NCI-H2171 treated with DMSO at 0.1 percent for 48 hours (cell line): Measurements from ENCODE around the gene CNTN5.
A peak's percentile ranks its signal among the peaks of the same experiment; 100 is the strongest.
"Not testable (repeated sequence)": the region's sequence is repeated elsewhere in the genome, so short reads cannot be mapped to it uniquely, and the experiment has no call there.

Experiments used
- DNase-seq: peaks from one replicate; lab custom pipeline; 2025; lab: John Stamatoyannopoulos, UW

CNTN5 gene

GRCh38 chr11:99275521-99275920 lies 254.8 kb downstream of the CNTN5 start:
- DNase-seq: peak; percentile 41

- DNase-seq: peak; percentile 36
Measured at GRCh38 chr11:99277281-99277680, 256.5 kb downstream of the CNTN5 start.

- no peak for DNase-seq
Measured at GRCh38 chr11:99279266-99279665, 258.5 kb downstream of the CNTN5 start.

GRCh38 chr11:99281331-99281730 lies 260.6 kb downstream of the CNTN5 start:
- no peak for DNase-seq

DNA sequence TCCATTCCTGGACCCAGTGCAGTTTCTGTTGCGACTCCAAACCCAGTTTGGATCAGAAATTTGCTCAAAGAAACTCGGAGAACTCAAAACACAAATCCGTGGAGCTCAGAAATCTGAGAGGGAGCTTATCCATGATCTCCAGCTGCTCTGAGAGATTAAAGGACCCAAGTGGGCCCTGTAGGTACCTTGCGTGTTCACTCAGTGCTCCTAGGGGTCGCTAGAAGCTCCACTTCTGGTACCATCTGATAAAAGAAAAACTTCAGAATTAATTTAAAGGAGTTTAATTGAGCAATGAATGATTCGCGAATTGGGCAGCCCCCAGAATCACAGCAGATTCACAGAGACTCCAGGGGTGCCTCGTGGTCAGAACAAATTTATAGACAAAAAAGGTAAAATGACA lies 277.2 kb downstream of the CNTN5 start:
- DNase-seq: not testable (repeated sequence)

DNA sequence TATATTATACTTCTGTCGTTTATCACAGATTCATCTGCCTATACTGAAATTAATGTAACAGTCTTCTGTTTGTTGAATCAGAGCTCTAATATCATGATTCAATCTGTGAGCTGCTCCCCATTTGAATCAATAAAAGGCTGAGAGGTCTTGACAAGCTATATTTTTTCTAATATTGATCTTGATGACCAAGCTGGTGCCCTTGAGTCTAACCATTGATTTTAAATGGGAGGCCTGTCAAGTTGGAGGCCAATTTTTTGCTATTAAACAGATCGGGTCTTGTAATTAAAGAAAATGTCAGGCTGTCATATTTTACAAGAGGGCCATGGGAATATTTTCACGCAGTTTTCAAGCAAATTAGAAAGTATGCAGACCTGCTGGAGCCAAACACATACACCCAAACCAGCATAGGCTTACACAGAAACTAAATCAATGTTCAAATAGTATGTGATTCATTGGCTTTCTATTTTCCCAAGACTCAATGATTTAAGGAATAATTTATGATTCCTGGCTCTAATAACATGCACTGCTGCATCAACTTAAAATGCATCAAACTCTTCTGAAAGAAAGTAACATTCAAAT lies 286.9 kb downstream of the CNTN5 start:
- no peak for DNase-seq

- no peak for DNase-seq
Measured at GRCh38 chr11:99311870-99312269, 291.1 kb downstream of the CNTN5 start.

DNA sequence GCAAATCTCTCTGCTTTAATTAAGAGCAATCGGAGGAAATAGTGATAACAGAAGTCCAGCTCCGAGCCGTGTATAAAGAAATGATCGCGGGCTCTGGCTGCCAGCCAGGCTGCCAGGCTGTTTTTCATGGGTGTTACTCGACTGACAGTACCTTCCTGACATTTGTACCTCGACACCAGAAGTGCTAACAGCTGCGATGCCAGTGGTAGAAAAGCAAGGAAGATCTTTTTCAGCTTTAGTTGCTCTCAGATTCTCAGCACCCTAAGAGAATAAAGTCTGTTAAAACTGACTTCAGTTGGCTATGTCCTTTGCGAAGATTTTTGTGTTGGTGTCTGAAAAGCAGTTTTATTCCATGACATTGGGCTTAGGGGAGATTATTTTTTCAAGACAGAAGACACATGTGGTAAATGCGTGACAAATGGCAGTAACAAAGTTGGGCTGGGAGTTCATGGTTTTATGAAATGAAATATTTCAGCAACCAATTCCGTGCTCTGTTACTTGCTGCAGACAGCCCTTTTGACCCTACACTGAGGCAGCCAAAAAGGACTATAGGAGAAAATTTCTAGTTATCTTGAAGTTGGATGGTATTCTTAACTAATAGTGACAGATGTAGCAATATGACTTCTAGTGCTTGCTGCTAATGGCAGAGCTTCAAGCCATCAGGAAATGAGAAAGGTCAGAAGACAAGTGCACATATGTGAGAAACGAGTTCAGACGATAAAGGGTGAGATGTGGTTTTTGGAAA lies 296.2 kb downstream of the CNTN5 start:
- DNase-seq: peak; percentile 93

GRCh38 chr11:99320769-99321290 lies 300.1 kb downstream of the CNTN5 start:
- DNase-seq: no peak

DNA sequence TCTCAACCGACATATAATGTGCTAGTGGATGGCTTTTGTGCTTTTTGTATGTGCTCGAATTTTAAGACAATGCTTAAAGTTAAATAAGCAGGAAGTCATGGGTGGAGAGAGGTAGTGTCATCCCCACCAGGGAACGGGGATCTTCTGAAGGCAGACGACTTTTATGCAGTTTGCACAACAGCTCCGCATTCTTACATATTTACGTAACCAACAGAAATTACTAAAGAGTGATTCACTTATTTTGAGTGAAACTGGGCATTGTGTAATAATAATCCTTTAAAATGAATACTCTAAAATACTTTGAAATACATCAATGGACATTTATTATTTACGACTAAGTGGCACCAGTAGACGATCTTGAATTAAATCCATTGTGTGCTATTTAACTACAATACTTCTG lies 305.1 kb downstream of the CNTN5 start:
- DNase-seq: no peak

GRCh38 chr11:99327066-99327465 lies 306.3 kb downstream of the CNTN5 start:
- peak; percentile 64 for DNase-seq

GRCh38 chr11:99327527-99327926 lies 306.8 kb downstream of the CNTN5 start:
- DNase-seq: no peak

GRCh38 chr11:99333621-99334020 lies 312.9 kb downstream of the CNTN5 start:
- DNase-seq: no peak

DNA sequence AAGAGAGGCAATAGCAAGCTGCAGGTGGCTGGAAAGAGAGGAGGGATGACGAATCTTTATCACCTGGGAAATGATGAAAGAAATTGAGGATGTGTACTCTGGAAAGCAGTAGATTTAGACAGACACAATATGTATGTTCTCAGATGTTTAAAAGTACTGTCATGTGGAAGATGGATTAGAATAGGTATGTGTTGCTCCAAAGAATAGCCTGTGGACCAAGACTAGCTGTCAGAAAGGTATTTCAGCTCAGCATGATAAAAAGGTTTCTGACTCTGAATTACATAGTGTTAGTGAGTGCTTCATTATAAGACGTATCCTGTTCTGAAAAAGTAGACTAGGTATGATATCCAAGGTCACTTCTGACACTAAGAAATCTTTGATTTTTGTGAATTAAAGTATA lies 322.4 kb downstream of the CNTN5 start:
- DNase-seq: no peak

DNA sequence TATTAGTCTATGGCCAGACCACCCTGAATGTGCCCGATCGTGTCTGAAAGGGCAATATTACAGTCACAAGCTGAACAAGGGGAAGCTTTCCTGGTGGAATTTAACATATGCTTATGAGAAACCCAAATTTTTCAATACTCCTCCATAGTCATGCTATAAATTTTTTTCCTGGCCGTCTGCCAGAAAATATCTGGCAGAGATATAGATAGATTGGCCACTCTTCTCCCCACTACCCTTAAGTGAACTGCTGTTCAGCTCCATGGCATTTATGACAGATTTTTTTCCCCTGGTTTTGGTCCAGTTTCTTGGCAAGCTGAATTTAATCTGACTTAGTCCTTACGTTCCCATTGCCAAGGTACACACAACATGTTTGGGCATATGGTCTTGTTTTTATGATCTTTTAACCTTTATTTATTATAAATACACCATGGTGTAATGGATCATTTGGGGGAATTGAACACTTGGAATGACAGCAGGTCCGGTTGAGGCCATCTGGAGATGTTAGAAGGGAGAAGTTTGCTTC lies 328.5 kb downstream of the CNTN5 start:
- peak; percentile 68 for DNase-seq

GRCh38 chr11:99351624-99352023 lies 330.9 kb downstream of the CNTN5 start:
- peak; percentile 78 for DNase-seq

DNA sequence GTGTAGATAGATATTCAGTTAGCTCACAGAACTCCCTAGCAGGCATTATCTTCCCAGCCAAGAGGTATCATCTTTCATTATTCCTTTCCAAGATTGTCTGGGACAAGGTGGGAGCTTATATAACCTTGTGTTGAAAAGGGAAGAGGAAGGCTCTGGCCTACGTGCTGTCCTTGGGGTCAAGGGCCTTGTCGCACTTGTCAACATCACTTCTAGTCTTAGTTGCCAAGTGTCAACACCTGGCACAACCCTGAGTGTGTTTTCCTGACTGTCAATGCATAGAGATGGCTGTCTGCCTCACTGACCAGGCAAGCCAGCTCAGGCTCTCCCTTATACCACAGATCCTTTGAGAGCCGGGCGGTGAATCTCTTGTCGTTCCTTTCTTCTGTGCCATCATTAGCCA lies 331.9 kb downstream of the CNTN5 start:
- DNase-seq: peak; percentile 54

DNA sequence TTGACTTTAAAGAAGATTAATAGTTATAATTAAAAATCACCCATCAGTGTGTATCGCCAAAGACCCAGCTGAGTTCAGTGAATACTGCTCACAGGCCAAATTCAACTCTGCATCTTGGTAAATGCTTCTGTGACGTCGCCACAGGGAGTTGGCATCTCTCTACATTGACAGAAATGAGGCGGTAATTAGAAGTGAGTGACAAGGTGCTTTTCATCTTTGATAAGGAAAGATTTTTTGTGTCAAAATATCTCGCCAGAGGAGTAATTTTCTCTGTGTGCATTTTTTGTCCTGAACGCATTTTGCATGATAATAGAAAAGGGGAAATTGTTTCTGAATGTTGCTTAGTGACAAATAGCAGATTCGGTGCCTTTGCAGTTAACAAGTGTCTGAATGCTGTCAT lies 345.8 kb downstream of the CNTN5 start:
- no peak for DNase-seq

GRCh38 chr11:99368583-99368982 lies 347.8 kb downstream of the CNTN5 start:
- DNase-seq: no peak

GRCh38 chr11:99370549-99371216 lies 349.9 kb downstream of the CNTN5 start:
- peak; percentile 98 for DNase-seq

DNA sequence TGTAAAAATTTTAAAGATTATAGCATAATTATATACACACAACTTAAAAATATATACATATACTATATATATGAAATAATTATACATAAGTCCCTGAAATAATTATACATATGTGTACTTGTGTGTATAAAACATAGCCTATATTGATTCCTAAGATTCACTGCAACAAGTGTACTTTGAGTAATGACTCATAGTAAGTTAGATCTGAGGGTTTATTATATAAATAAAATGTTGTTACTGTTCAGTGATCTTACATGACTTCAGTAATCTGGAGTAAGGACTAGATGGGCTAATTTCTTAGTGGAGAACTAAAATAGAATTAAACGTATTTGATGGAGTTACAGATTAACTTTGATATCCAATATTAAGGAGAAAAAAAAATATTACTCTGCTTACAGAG lies 350.5 kb downstream of the CNTN5 start:
- DNase-seq: no peak

- DNase-seq: no peak
Measured at GRCh38 chr11:99376463-99376862, 355.7 kb downstream of the CNTN5 start.
